ENCODE measurements around the gene SRA1.

The SRA1 gene

GRCh38 chr5:140549237-140550144, 7.8 kb downstream of the SRA1 start:
- DNase-seq = peak in 1 of 2 donors; percentile 80

GRCh38 chr5:140548791-140549190, 8.5 kb downstream of the SRA1 start:
- no peak for DNase-seq

GRCh38 chr5:140548300-140548688, 9.0 kb downstream of the SRA1 start:
- no peak for DNase-seq

GRCh38 chr5:140547508-140548299, 9.6 kb downstream of the SRA1 start, which contains the start of gene EIF4EBP3:
EIF4EBP3 (plus strand) TSS chr5:140547662; CDS start chr5:140547738, 76 bp downstream.
- peak; percentile 78 to 83 for DNase-seq

GRCh38 chr5:140546851-140547507, 10.3 kb downstream of the SRA1 start:
- no peak for DNase-seq

GRCh38 chr5:140545606-140546005, 11.7 kb downstream of the SRA1 start:
- DNase-seq = no peak

GRCh38 chr5:140544986-140545385, 12.3 kb downstream of the SRA1 start:
- DNase-seq = no peak

GRCh38 chr5:140542972-140543371, 14.3 kb downstream of the SRA1 start:
- no peak for DNase-seq

GRCh38 chr5:140540227-140540626, 17.0 kb downstream of the SRA1 start:
- DNase-seq = no peak

- DNase-seq = no peak
These were observed 33.3 kb downstream of the SRA1 start for GRCh38 chr5:140524003-140524402.

- DNase-seq = no peak
These were observed 44.1 kb downstream of the SRA1 start for GRCh38 chr5:140513124-140513523.

- no peak for DNase-seq
These were observed 47.4 kb downstream of the SRA1 start for GRCh38 chr5:140509898-140510297.

GRCh38 chr5:140502834-140503233, 54.4 kb downstream of the SRA1 start:
- no peak for DNase-seq

Data from bone marrow (tissue), 2 donors.